ENCODE measurements around the gene ATP23.

DNA sequence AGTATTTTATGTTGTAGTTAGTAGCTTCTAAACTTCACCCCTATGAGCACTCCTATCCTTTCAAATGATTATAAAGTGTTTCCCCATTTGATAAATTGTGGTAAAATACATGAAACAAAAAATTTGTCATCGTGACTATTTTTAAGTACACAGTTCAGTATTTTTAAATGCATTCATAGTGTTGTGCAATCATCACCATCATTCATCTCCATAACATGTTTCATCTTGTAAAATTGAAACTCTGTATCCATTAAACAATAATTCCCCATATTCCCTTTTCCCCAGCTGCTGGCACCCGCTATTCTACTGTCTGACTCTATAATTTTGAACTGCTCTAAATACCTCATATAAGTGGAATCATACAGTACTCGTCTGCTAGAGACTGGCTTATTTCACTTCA is 52.5 kb downstream of the ATP23 start:
- TF ChIP-seq YY1 (IDR thresholded peaks at IDR 0.05; ENCODE audit: extremely low read depth, insufficient replicate concordance, low read depth, low read length) (no peak), TCF7L2 (IDR thresholded peaks at IDR 0.05; ENCODE audit: borderline replicate concordance, extremely low read depth, insufficient read depth, insufficient read length) (no peak), POLR2A (IDR thresholded peaks at IDR 0.05; ENCODE audit: borderline replicate concordance, extremely low read depth, insufficient read depth, insufficient read length) (no peak), ZNF274 (IDR thresholded peaks at IDR 0.05; ENCODE audit: low read depth, low read length) (no peak), EZH2 (IDR thresholded peaks at IDR 0.05) (no peak)
- TF ChIP-seq, protein P1, sequence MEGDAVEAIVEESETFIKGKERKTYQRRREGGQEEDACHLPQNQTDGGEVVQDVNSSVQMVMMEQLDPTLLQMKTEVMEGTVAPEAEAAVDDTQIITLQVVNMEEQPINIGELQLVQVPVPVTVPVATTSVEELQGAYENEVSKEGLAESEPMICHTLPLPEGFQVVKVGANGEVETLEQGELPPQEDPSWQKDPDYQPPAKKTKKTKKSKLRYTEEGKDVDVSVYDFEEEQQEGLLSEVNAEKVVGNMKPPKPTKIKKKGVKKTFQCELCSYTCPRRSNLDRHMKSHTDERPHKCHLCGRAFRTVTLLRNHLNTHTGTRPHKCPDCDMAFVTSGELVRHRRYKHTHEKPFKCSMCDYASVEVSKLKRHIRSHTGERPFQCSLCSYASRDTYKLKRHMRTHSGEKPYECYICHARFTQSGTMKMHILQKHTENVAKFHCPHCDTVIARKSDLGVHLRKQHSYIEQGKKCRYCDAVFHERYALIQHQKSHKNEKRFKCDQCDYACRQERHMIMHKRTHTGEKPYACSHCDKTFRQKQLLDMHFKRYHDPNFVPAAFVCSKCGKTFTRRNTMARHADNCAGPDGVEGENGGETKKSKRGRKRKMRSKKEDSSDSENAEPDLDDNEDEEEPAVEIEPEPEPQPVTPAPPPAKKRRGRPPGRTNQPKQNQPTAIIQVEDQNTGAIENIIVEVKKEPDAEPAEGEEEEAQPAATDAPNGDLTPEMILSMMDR (IDR thresholded peaks at IDR 0.05 in 2 of 3, conservative IDR thresholded peaks at IDR 0.05 in 1 of 3; ENCODE audit: borderline replicate concordance in 1 of 3, insufficient read depth in 1 of 3, low read depth in 2 of 3, low read length in 2 of 3) = no peak
